ENCODE data around the gene CBR1. TPM values are rescaled to one million over a fixed set of nuclear protein-coding genes. Genes with fewer than 3 reads are reported as not detected.

Gene CBR1
- total and polyA plus RNA-seq, 2 of the 13 experiments (the other 11 are each of a cell fraction or from before 2014, with no cell fraction given), result 33.7 to 38.7 TPM

- TF ChIP-seq ZNF770 (CRISPR knock-in tag; IDR thresholded peaks at IDR 0.05) (no peak), AKNA (CRISPR knock-in tag; IDR thresholded peaks at IDR 0.05; ENCODE audit: borderline replicate concordance) (no peak), SETDB1 (CRISPR knock-in tag; IDR thresholded peaks at IDR 0.05; ENCODE audit: borderline replicate concordance) (no peak), ZNF24 (IDR thresholded peaks at IDR 0.05) (no peak), ZNF773 (CRISPR knock-in tag; IDR thresholded peaks at IDR 0.05; ENCODE audit: borderline replicate concordance) (no peak), SNAPC5 (CRISPR knock-in tag; IDR thresholded peaks at IDR 0.05; ENCODE audit: borderline replicate concordance) (no peak), NPAS2 (CRISPR knock-in tag; IDR thresholded peaks at IDR 0.05; ENCODE audit: borderline replicate concordance) (no peak), SP1 (IDR thresholded peaks at IDR 0.05) (no peak), SP1 (CRISPR knock-in tag; IDR thresholded peaks at IDR 0.05) (no peak), HDAC1 (CRISPR knock-in tag; IDR thresholded peaks at IDR 0.05) (no peak), ZFX (CRISPR knock-in tag; IDR thresholded peaks at IDR 0.05; ENCODE audit: low read depth) (peak; percentile 38; the same call in 1 of the 2 replicates), ZNF503 (CRISPR knock-in tag; IDR thresholded peaks at IDR 0.05) (no peak), PHF8 (CRISPR knock-in tag; IDR thresholded peaks at IDR 0.05) (peak; percentile 36; the same call in 1 of the 2 replicates), ATF7-NPFF (CRISPR knock-in tag; IDR thresholded peaks at IDR 0.05; ENCODE audit: low read depth) (no peak), ZNF44 (CRISPR knock-in tag; IDR thresholded peaks at IDR 0.05) (no peak), NCOA5 (CRISPR knock-in tag; IDR thresholded peaks at IDR 0.05) (no peak), STAG1 (CRISPR knock-in tag; IDR thresholded peaks at IDR 0.05) (0 out of 2 replicates have a peak, but pooled peaks have one; percentile 10), THAP7 (CRISPR knock-in tag; IDR thresholded peaks at IDR 0.05) (no peak), ZFYVE20 (CRISPR knock-in tag; IDR thresholded peaks at IDR 0.05; ENCODE audit: borderline replicate concordance, low read depth) (no peak), ZMAT5 (CRISPR knock-in tag; IDR thresholded peaks at IDR 0.05; ENCODE audit: borderline replicate concordance, low read depth) (no peak)
Observed at GRCh38 chr21:36079010-36079649, 9.3 kb downstream of the CBR1 start (continued).
